A549 (cell line): ENCODE measurements around the gene ITPRIP. TPM values are rescaled to one million over a fixed set of nuclear protein-coding genes. Genes with fewer than 3 reads are reported as not detected.

Experiments used
- ATAC-seq, 2 experiments: fragments of 200-7000 bp in 1 of 2; fragments of >200 bp in 1 of 2; cut with Nextera tagmentation in 1 of 2; cut with Tn5 transposase in 1 of 2; 3 replicates each; pipeline versions ENCODE4 v1.8.0 to v1.9.1; 2018 to 2020; ENCODE audit warnings: mild to moderate bottlenecking in 1 of 2, moderate library complexity in 1 of 2
- CTCF ChIA-PET: fragments of 300-600 bp; sonication (Branson Sonifier 250); formaldehyde crosslinking; extraction: SDS; loops from one replicate; lab custom pipeline; 2021; ENCODE audit warnings: antibody characterized with exemption, inconsistent platforms; lab: Yijun Ruan, JAX
- POLR2A ChIA-PET: fragments of 350-600 bp; formaldehyde crosslinking; extraction: SDS; loops from one replicate; lab custom pipeline; 2021; ENCODE audit warnings: antibody characterized with exemption, inconsistent platforms; lab: Yijun Ruan, JAX
- DNase-seq, 2 experiments: peaks; one replicate each; pipeline versions ENCODE4 v3.0.0 to v3.0.0-alpha.2; 2011 to 2016; ENCODE audit warnings: low read depth in 1 of 2, low spot score in 1 of 2
- FAIRE-seq: peaks from 2 replicates; lab custom pipeline; 2011; peaks lifted over from hg19 to GRCh38; lab: Jason Lieb, UNC
- H3K27ac ChIP-seq, 2 experiments: fragments of >200 bp; sonication (Bioruptor Twin); formaldehyde crosslinking; 3 replicates each; pipeline ENCODE4 v1.5.1; 2016 to 2017
- H3K4me1 ChIP-seq: fragments of >200 bp; sonication (Bioruptor Twin); formaldehyde crosslinking; 3 replicates; pipeline ENCODE4 v1.6.1; 2016
- H3K4me2 ChIP-seq: fragments of >200 bp; sonication (Bioruptor Twin); formaldehyde crosslinking; 3 replicates; pipeline ENCODE4 v1.6.1; 2016
- H3K4me3 ChIP-seq: fragments of >200 bp; sonication (Bioruptor Twin); formaldehyde crosslinking; 3 replicates; pipeline ENCODE4 v1.5.1; 2016
- H3K9me3 ChIP-seq: fragments of >200 bp; sonication (Bioruptor Twin); formaldehyde crosslinking; 3 replicates; pipeline ENCODE4 v1.6.1; 2016
- CHD4 ChIP-seq: fragments of 200-600 bp; sonication (generic); IDR thresholded peaks from 2 replicates; pipeline ENCODE4 v1.6.1; 2016; ENCODE audit warnings: antibody characterized with exemption, mild to moderate bottlenecking, borderline replicate concordance
- EHF ChIP-seq: fragments of 250-450 bp; sonication (Bioruptor Pico); IDR thresholded peaks from 2 replicates; pipeline ENCODE4 v1.5.0; 2020; ENCODE audit warnings: mild to moderate bottlenecking
- FOSL2 ChIP-seq, 2 experiments: fragments of 450-650 bp in 1 of 2; fragments of >200 bp in 1 of 2; sonication (Bioruptor Twin) in 1 of 2; formaldehyde crosslinking; IDR thresholded peaks; 2 replicates each; pipeline versions ENCODE4 v1.5.0 to v1.6.1; 2016 to 2020; ENCODE audit warnings: mild to moderate bottlenecking in 1 of 2, moderate library complexity in 1 of 2
- GATA3 ChIP-seq: IDR thresholded peaks from 2 replicates; pipeline ENCODE4 v1.6.1; 2012; ENCODE audit warnings: borderline replicate concordance
- HEYL ChIP-seq: fragments of 250-450 bp; sonication (Bioruptor Pico); IDR thresholded peaks from 2 replicates; pipeline ENCODE4 v1.8.0; 2021; ENCODE audit warnings: mild to moderate bottlenecking, moderate library complexity
- HOXB5 ChIP-seq: fragments of 250-450 bp; sonication (Bioruptor Pico); IDR thresholded peaks from 2 replicates; pipeline ENCODE4 v1.5.0; 2020; ENCODE audit warnings: mild to moderate bottlenecking, moderate library complexity
- MAFK ChIP-seq: fragments of 450-650 bp; IDR thresholded peaks from 2 replicates; pipeline ENCODE4 v1.6.1; 2014; ENCODE audit not compliant: partially characterized antibody
- RARB ChIP-seq: fragments of 250-450 bp; sonication (Bioruptor Pico); IDR thresholded peaks from 2 replicates; pipeline ENCODE4 v1.8.0; 2021; ENCODE audit warnings: mild to moderate bottlenecking, moderate library complexity
- ZC3H11A ChIP-seq: fragments of 450-650 bp; IDR thresholded peaks from 2 replicates; pipeline ENCODE4 v1.6.1; 2014; ENCODE audit warnings: antibody characterized with exemption, mild to moderate bottlenecking
- WGBS: methylation state at CpG from one replicate; pipeline ENCODE4 v1.1.6; 2017; ENCODE audit errors: missing lambda C conversion rate; 5-methylcytosine and 5-hydroxymethylcytosine counted together
- polyA plus RNA-seq, 4 experiments: library from polyadenylated mRNA; depleted of rRNA in 3 of 4; stranded (reverse); fragments of >200 nt; fragmentation: RNase III in 1 of 4; extraction: RNeasy Plus Mini Kit Qiagen cat#74134 plus additional on column Dnase treatment in 1 of 4; gene quantifications; 2 replicates in 3 of 4; 3 replicates in 1 of 4; pipeline ENCODE4 v1.2.3, GENCODE V29; 2011 to 2017
- TF ChIP-seq, protein P1 (sequence below): IDR thresholded peaks from 2 replicates; pipeline ENCODE4 v1.6.1; 2012
- TF ChIP-seq, protein P2 (sequence below): fragments of >200 bp; sonication (Bioruptor Twin); formaldehyde crosslinking; IDR thresholded peaks from 2 replicates; pipeline ENCODE4 v1.6.1; 2016
- TF ChIP-seq, protein P3 (sequence below): fragments of >200 bp; sonication (Bioruptor Twin); formaldehyde crosslinking; IDR thresholded peaks from 3 replicates; pipeline ENCODE4 v1.6.1; 2016
- TF ChIP-seq, protein P4 (sequence below): IDR thresholded peaks from 2 replicates; pipeline ENCODE4 v1.6.1; 2012; ENCODE audit warnings: low read depth, borderline replicate concordance
- TF ChIP-seq, protein P5 (sequence below): fragments of >200 bp; sonication (Bioruptor Twin); formaldehyde crosslinking; IDR thresholded peaks from 3 replicates; pipeline ENCODE4 v1.5.1; 2016
- TF ChIP-seq, protein P6 (sequence below): fragments of 250-450 bp; sonication (Bioruptor Pico); IDR thresholded peaks from 2 replicates; pipeline ENCODE4 v1.5.0; 2020; ENCODE audit warnings: low read depth, mild to moderate bottlenecking, moderate library complexity

The ITPRIP gene
- polyA plus RNA-seq, 2 of the 4 experiments (the other 2 are of a cell fraction): 14.8 to 21.0 TPM

DNA sequence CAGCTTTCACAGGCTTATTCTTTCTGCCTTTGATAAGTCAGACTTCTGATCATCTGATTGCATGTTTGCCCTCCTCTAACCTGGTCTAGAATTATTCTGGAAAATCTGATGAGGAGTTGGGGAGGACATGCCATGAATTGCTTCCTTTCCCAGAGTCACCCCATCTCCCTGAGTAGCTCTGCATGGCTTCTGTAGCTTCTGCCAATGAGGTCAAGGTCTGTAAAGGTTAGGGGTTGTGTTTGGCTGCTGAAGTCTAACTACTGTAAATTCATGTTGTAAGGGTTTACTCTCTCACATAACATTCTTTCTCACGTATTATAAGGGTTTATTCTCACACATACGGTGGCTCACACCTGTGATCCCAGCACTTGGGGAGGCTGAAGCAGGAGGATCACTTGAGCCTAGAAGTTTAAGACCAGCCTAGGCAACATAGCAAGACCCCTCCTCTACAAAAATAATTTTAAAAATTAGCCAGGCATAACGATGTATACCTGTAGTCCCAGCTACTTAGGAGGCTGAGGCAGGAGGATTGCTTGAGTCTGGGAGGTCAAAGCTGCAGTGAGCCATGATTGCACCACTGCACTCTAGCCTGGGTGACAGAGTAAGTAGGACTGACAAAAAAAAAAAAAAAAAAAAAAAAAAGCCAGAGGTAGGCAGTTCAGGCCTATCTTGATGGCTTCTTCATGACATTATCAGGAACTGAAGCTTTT is 58.6 kb downstream of the ITPRIP start:
- no peak overlapping the region for H3K4me3 ChIP-seq
- no peak overlapping the region for H3K27ac ChIP-seq
- no peak for FAIRE-seq
- POLR2A ChIA-PET: interaction anchor here (1.8 kb wide), 1 partner anchor 11 kb away, joined by 5 read pairs; the partner anchor contains the start of gene GSTO2
- H3K9me3 ChIP-seq: no peaks in the 10 kb centered on the region
- TF ChIP-seq, protein P1, sequence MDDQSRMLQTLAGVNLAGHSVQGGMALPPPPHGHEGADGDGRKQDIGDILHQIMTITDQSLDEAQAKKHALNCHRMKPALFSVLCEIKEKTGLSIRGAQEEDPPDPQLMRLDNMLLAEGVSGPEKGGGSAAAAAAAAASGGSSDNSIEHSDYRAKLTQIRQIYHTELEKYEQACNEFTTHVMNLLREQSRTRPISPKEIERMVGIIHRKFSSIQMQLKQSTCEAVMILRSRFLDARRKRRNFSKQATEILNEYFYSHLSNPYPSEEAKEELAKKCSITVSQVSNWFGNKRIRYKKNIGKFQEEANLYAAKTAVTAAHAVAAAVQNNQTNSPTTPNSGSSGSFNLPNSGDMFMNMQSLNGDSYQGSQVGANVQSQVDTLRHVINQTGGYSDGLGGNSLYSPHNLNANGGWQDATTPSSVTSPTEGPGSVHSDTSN: no peak
- TF ChIP-seq, protein P2, sequence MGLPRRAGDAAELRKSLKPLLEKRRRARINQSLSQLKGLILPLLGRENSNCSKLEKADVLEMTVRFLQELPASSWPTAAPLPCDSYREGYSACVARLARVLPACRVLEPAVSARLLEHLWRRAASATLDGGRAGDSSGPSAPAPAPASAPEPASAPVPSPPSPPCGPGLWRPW: no peak
- no peak for DNase-seq
- CTCF ChIA-PET: interaction anchor here (0.9 to 11.8 kb wide), 7 partner anchors 10 to 392 kb away, joined by 3 to 260 read pairs (median 4); partner anchors contain the start of gene CFAP58
- no peak for ATAC-seq
- peaks cover 5% of the 10 kb centered on the region; the same call in 1 of the 3 replicates for H3K4me1 ChIP-seq
- H3K4me2 ChIP-seq: no peak overlapping the region
- 66% methylated on average over 3 of the region's 3 CpGs for WGBS

DNA sequence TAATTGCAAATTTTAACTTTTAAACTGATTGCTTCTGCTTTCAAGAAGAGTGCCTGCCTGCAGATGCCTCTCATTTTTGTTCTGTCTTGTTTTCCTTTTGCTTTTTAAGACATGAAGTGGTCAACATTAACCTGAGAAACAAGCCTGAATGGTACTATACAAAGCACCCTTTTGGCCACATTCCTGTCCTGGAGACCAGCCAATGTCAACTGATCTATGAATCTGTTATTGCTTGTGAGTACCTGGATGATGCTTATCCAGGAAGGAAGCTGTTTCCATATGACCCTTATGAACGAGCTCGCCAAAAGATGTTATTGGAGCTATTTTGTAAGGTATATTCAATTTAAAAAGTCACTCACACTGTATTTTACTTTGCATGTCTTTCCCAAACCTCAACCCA is 60.5 kb downstream of the ITPRIP start:
- FAIRE-seq: no peak
- 71% methylated on average over 2 of the region's 2 CpGs for WGBS
- no peak for DNase-seq
- ATAC-seq: no peak
- Histone ChIP-seq H3K4me3 (no peak overlapping the region), H3K9me3 (no peaks in the 10 kb centered on the region), H3K4me2 (no peak overlapping the region), H3K4me1 (peaks cover 5% of the 10 kb centered on the region; the same call in 1 of the 3 replicates), H3K27ac (no peak overlapping the region)
- TF ChIP-seq CHD4 (no peak), ZC3H11A (no peak), HOXB5 (CRISPR knock-in tag) (no peak), HEYL (CRISPR knock-in tag) (no peak), GATA3 (no peak), EHF (CRISPR knock-in tag) (no peak)
- POLR2A ChIA-PET: interaction anchor here (1.4 kb wide), 1 partner anchor 9 kb away, joined by 4 read pairs; the partner anchor contains the start of gene GSTO2
- CTCF ChIA-PET: interaction anchor here (1.8 to 11.8 kb wide), 4 partner anchors 12 to 390 kb away, joined by 4 to 260 read pairs (median 108); partner anchors contain the start of gene CFAP58

DNA sequence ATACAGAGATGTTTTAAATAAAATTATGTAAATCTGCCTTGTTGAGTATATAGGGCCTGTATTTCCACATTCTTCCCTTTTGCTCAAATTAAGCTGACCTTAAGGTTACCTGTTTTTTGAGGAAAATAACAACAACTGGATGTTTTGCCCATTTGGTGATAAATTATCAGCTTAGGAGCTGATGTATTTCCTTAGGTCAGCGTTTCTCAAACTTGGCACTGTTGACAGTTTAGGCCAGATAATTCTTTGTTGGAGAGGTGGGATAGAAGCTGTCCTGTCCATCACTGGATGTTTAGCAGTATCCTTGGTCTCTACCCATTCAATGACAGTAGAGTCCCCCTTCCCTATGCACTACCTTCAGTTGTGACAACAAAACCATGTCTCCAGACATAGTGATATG is 62.1 kb downstream of the ITPRIP start:
- POLR2A ChIA-PET: no interaction called here
- Histone ChIP-seq H3K4me3 (no peak overlapping the region), H3K4me1 (peaks cover 5% of the 10 kb centered on the region; the same call in 1 of the 3 replicates), H3K27ac (no peak overlapping the region), H3K4me2 (no peak overlapping the region), H3K9me3 (no peaks in the 10 kb centered on the region)
- FAIRE-seq (no peak), ATAC-seq (no peak), DNase-seq (no peak)
- TF ChIP-seq, protein P3, sequence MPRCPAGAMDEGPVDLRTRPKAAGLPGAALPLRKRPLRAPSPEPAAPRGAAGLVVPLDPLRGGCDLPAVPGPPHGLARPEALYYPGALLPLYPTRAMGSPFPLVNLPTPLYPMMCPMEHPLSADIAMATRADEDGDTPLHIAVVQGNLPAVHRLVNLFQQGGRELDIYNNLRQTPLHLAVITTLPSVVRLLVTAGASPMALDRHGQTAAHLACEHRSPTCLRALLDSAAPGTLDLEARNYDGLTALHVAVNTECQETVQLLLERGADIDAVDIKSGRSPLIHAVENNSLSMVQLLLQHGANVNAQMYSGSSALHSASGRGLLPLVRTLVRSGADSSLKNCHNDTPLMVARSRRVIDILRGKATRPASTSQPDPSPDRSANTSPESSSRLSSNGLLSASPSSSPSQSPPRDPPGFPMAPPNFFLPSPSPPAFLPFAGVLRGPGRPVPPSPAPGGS: no peak
- TF ChIP-seq MAFK: peak; percentile 84
- TF ChIP-seq, protein P4, sequence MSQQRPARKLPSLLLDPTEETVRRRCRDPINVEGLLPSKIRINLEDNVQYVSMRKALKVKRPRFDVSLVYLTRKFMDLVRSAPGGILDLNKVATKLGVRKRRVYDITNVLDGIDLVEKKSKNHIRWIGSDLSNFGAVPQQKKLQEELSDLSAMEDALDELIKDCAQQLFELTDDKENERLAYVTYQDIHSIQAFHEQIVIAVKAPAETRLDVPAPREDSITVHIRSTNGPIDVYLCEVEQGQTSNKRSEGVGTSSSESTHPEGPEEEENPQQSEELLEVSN: no peak
- TF ChIP-seq, protein P5, sequence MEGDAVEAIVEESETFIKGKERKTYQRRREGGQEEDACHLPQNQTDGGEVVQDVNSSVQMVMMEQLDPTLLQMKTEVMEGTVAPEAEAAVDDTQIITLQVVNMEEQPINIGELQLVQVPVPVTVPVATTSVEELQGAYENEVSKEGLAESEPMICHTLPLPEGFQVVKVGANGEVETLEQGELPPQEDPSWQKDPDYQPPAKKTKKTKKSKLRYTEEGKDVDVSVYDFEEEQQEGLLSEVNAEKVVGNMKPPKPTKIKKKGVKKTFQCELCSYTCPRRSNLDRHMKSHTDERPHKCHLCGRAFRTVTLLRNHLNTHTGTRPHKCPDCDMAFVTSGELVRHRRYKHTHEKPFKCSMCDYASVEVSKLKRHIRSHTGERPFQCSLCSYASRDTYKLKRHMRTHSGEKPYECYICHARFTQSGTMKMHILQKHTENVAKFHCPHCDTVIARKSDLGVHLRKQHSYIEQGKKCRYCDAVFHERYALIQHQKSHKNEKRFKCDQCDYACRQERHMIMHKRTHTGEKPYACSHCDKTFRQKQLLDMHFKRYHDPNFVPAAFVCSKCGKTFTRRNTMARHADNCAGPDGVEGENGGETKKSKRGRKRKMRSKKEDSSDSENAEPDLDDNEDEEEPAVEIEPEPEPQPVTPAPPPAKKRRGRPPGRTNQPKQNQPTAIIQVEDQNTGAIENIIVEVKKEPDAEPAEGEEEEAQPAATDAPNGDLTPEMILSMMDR: no peak
- no peak for TF ChIP-seq FOSL2 (IDR thresholded peaks at IDR 0.05)
- TF ChIP-seq FOSL2 (CRISPR knock-in tag; IDR thresholded peaks at IDR 0.05): no peak
- TF ChIP-seq, protein P6, sequence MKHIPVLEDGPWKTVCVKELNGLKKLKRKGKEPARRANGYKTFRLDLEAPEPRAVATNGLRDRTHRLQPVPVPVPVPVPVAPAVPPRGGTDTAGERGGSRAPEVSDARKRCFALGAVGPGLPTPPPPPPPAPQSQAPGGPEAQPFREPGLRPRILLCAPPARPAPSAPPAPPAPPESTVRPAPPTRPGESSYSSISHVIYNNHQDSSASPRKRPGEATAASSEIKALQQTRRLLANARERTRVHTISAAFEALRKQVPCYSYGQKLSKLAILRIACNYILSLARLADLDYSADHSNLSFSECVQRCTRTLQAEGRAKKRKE (CRISPR knock-in tag): no peak
- TF ChIP-seq RARB: no peak
- 75% methylated on average over 1 of the region's 1 CpG for WGBS
- CTCF ChIA-PET: interaction anchor here (2.1 to 11.8 kb wide), 5 partner anchors 13 to 75 kb away, joined by 5 to 260 read pairs (median 76); partner anchors contain the start of gene CFAP58
